H1 (cell line): ENCODE results near the gene NEO1. TPM values are rescaled to one million over a fixed set of nuclear protein-coding genes. Genes with fewer than 3 reads are reported as not detected.

ENCODE experiments used
- BACH1 ChIP-seq: IDR thresholded peaks from 2 replicates; pipeline ENCODE4 v1.6.1; 2012; ENCODE audit warnings: low read length, improper control_type of control experiment
- HDAC2 ChIP-seq, 2 experiments: fragments of 300-600 bp in 1 of 2; sonication (generic) in 1 of 2; IDR thresholded peaks; 2 replicates each; pipeline ENCODE4 v1.6.1; 2011 to 2012; ENCODE audit warnings: low read depth in 2 of 2, low read length in 2 of 2, mild to moderate bottlenecking in 2 of 2, moderate library complexity in 2 of 2, borderline replicate concordance in 1 of 2, inconsistent platforms in 1 of 2
- KDM5A ChIP-seq: fragments of 200-600 bp; IDR thresholded peaks from 2 replicates; pipeline ENCODE4 v1.7.1; 2012; ENCODE audit warnings: mild to moderate bottlenecking, low read length, inconsistent platforms, mixed read lengths
- PHF8 ChIP-seq: fragments of 200-600 bp; sonication (generic); conservative IDR thresholded peaks from 2 replicates; pipeline ENCODE4 v1.7.1; 2012; ENCODE audit warnings: low read depth, mild to moderate bottlenecking, inconsistent platforms, low read length, moderate library complexity
- RFX5 ChIP-seq: IDR thresholded peaks from 2 replicates; pipeline ENCODE4 v1.6.1; 2011; ENCODE audit warnings: low read depth, low read length, improper control_type of control experiment, borderline replicate concordance
- TCF12 ChIP-seq: IDR thresholded peaks from 2 replicates; pipeline ENCODE4 v1.6.1; 2011; ENCODE audit warnings: low read depth, mild to moderate bottlenecking, low read length
- polyA plus RNA-seq, 7 experiments: library from polyadenylated mRNA; depleted of rRNA in 3 of 7; stranded (reverse) in 5 of 7; unstranded in 2 of 7; fragments of >200 nt in 5 of 7; fragments of 200-250 nt in 2 of 7; gene quantifications; 1 replicate in 5 of 7; 2 replicates in 1 of 7; 4 replicates in 1 of 7; pipeline versions ENCODE4 v1.2.1 to v1.2.3, GENCODE V29; 2011 to 2013; ENCODE audit warnings: missing spikeins in 2 of 7, mixed read lengths in 2 of 7
- total RNA-seq: library from RNA; stranded (reverse); fragmentation: NEBNext Ultra II Directional; extraction: Animal tissue kit (Norgen Biotek cat#: 25700); gene quantifications from 2 replicates; pipeline ENCODE4 v1.2.1, GENCODE V29; 2021
- TF ChIP-seq, protein P1 (sequence below): fragments of 300-600 bp; sonication (generic); IDR thresholded peaks from 2 replicates; pipeline ENCODE4 v1.7.1; 2012; ENCODE audit warnings: low read length, moderate library complexity, mild to moderate bottlenecking, inconsistent platforms; ENCODE audit not compliant: insufficient replicate concordance
- TF ChIP-seq, protein P2 (sequence below): IDR thresholded peaks from 2 replicates; pipeline ENCODE4 v1.6.1; 2011; ENCODE audit warnings: low read length, improper control_type of control experiment

NEO1 gene
- total and polyA plus RNA-seq, 2 of the 8 experiments (the other 6 are each of a cell fraction or from before 2014, with no cell fraction given): 36.0 to 51.0 TPM

DNA sequence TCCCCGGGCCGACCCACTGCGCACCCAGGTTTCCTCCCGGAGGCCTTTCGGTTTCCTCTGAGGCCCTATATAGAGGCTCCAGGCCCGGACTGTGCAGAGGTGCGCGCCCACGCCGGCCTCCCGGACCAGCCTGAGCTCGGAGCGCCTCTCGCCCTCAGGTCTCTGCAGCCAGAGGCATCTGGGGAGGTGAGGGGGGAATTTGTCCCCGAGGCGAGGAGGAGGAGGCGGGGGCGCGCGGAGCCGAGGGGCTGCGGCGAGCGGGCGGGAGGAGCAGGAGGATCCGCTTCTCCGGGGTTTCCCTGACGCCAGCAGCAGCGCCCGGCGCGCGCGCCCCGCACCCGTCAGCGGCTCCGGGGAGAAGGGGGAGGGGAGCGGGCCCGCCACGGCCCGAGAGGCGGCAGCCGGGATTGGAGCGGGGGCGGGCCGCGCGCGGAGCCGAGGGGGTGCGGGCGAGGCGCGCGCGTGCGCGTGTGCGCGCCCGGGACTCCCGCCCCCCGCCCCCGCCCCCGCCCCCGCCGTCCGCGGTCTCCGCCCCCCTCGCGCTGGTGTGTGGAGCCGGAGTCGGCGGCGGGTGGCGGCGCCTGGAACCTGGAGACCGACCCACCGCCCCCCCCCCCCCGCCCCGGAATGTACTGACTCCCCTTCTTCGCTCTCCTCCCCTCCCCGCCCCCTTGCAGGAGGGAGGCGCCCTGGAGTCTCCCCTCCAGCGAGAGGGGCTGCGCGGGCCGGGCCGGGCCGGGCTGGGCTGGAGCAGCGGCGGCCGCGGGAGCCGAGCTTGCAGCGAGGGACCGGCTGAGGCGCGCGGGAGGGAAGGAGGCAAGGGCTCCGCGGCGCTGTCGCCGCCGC, at the start of gene NEO1 (continued):
- TF ChIP-seq, protein P1, sequence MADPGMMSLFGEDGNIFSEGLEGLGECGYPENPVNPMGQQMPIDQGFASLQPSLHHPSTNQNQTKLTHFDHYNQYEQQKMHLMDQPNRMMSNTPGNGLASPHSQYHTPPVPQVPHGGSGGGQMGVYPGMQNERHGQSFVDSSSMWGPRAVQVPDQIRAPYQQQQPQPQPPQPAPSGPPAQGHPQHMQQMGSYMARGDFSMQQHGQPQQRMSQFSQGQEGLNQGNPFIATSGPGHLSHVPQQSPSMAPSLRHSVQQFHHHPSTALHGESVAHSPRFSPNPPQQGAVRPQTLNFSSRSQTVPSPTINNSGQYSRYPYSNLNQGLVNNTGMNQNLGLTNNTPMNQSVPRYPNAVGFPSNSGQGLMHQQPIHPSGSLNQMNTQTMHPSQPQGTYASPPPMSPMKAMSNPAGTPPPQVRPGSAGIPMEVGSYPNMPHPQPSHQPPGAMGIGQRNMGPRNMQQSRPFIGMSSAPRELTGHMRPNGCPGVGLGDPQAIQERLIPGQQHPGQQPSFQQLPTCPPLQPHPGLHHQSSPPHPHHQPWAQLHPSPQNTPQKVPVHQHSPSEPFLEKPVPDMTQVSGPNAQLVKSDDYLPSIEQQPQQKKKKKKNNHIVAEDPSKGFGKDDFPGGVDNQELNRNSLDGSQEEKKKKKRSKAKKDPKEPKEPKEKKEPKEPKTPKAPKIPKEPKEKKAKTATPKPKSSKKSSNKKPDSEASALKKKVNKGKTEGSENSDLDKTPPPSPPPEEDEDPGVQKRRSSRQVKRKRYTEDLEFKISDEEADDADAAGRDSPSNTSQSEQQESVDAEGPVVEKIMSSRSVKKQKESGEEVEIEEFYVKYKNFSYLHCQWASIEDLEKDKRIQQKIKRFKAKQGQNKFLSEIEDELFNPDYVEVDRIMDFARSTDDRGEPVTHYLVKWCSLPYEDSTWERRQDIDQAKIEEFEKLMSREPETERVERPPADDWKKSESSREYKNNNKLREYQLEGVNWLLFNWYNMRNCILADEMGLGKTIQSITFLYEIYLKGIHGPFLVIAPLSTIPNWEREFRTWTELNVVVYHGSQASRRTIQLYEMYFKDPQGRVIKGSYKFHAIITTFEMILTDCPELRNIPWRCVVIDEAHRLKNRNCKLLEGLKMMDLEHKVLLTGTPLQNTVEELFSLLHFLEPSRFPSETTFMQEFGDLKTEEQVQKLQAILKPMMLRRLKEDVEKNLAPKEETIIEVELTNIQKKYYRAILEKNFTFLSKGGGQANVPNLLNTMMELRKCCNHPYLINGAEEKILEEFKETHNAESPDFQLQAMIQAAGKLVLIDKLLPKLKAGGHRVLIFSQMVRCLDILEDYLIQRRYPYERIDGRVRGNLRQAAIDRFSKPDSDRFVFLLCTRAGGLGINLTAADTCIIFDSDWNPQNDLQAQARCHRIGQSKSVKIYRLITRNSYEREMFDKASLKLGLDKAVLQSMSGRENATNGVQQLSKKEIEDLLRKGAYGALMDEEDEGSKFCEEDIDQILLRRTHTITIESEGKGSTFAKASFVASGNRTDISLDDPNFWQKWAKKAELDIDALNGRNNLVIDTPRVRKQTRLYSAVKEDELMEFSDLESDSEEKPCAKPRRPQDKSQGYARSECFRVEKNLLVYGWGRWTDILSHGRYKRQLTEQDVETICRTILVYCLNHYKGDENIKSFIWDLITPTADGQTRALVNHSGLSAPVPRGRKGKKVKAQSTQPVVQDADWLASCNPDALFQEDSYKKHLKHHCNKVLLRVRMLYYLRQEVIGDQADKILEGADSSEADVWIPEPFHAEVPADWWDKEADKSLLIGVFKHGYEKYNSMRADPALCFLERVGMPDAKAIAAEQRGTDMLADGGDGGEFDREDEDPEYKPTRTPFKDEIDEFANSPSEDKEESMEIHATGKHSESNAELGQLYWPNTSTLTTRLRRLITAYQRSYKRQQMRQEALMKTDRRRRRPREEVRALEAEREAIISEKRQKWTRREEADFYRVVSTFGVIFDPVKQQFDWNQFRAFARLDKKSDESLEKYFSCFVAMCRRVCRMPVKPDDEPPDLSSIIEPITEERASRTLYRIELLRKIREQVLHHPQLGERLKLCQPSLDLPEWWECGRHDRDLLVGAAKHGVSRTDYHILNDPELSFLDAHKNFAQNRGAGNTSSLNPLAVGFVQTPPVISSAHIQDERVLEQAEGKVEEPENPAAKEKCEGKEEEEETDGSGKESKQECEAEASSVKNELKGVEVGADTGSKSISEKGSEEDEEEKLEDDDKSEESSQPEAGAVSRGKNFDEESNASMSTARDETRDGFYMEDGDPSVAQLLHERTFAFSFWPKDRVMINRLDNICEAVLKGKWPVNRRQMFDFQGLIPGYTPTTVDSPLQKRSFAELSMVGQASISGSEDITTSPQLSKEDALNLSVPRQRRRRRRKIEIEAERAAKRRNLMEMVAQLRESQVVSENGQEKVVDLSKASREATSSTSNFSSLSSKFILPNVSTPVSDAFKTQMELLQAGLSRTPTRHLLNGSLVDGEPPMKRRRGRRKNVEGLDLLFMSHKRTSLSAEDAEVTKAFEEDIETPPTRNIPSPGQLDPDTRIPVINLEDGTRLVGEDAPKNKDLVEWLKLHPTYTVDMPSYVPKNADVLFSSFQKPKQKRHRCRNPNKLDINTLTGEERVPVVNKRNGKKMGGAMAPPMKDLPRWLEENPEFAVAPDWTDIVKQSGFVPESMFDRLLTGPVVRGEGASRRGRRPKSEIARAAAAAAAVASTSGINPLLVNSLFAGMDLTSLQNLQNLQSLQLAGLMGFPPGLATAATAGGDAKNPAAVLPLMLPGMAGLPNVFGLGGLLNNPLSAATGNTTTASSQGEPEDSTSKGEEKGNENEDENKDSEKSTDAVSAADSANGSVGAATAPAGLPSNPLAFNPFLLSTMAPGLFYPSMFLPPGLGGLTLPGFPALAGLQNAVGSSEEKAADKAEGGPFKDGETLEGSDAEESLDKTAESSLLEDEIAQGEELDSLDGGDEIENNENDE: no peak
- TF ChIP-seq RFX5: no peak
- peak in 1 of 2 experiments; percentile 5; a peak in 2 of 4 replicates for TF ChIP-seq HDAC2 (IDR thresholded peaks at IDR 0.05; ENCODE audit: borderline replicate concordance in 1 of 2, low read depth in 2 of 2, low read length in 2 of 2)
- peak; percentile 82 for TF ChIP-seq PHF8
- TF ChIP-seq KDM5A: no peak
- no peak for TF ChIP-seq TCF12
- TF ChIP-seq, protein P2, sequence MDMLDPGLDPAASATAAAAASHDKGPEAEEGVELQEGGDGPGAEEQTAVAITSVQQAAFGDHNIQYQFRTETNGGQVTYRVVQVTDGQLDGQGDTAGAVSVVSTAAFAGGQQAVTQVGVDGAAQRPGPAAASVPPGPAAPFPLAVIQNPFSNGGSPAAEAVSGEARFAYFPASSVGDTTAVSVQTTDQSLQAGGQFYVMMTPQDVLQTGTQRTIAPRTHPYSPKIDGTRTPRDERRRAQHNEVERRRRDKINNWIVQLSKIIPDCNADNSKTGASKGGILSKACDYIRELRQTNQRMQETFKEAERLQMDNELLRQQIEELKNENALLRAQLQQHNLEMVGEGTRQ: no peak
- TF ChIP-seq BACH1: no peak
